MM.1S (cell line): ENCODE measurements around the gene FILIP1.

ENCODE experiments used
- DNase-seq: peaks from one replicate; pipeline ENCODE4 v3.0.0-alpha.2; 2015
- H2AFZ ChIP-seq: fragments of 300-600 bp; sonication (generic); 2 replicates; pipeline ENCODE4 v1.6.0; 2016; ENCODE audit warnings: antibody characterized with exemption, low read length
- H3F3A ChIP-seq: fragments of 300-600 bp; sonication (generic); 2 replicates; pipeline ENCODE4 v1.6.1; 2016; ENCODE audit warnings: mild to moderate bottlenecking, antibody characterized with exemption, low read length, moderate library complexity, mixed read lengths; ENCODE audit not compliant: insufficient read depth
- H3K27ac ChIP-seq: fragments of 300-600 bp; sonication (generic); 2 replicates; pipeline ENCODE4 v1.5.1; 2016; ENCODE audit warnings: mild to moderate bottlenecking, low read length
- H3K27me3 ChIP-seq: fragments of 300-600 bp; sonication (generic); replicated peaks from 2 replicates; pipeline ENCODE4 v1.6.0; 2016; ENCODE audit warnings: low read length; ENCODE audit not compliant: insufficient read depth
- H3K36me3 ChIP-seq: fragments of 300-600 bp; sonication (generic); replicated peaks from 2 replicates; pipeline ENCODE4 v1.6.1; 2016; ENCODE audit warnings: mild to moderate bottlenecking, low read length, mixed read lengths; ENCODE audit not compliant: insufficient read depth
- H3K4me1 ChIP-seq: fragments of 300-600 bp; sonication (generic); 2 replicates; pipeline ENCODE4 v1.6.1; 2016; ENCODE audit warnings: low read length, mixed read lengths
- H3K4me2 ChIP-seq: fragments of 300-600 bp; sonication (generic); 2 replicates; pipeline ENCODE4 v1.6.0; 2016; ENCODE audit warnings: low read depth, low read length
- H3K4me3 ChIP-seq: fragments of 300-600 bp; sonication (generic); 2 replicates; pipeline ENCODE4 v1.5.1; 2016; ENCODE audit warnings: low read length, mixed read lengths
- H3K79me2 ChIP-seq: fragments of 300-600 bp; sonication (generic); 2 replicates; pipeline ENCODE4 v1.6.1; 2016; ENCODE audit warnings: mixed run types, low read length, mixed read lengths
- H3K9ac ChIP-seq: fragments of 300-600 bp; sonication (generic); 2 replicates; pipeline ENCODE4 v1.6.1; 2016; ENCODE audit warnings: low read length, mixed read lengths
- H3K9me2 ChIP-seq: fragments of 300-600 bp; sonication (generic); replicated peaks from 2 replicates; pipeline ENCODE4 v1.6.1; 2016; ENCODE audit warnings: mild to moderate bottlenecking, low read length, mixed read lengths; ENCODE audit not compliant: insufficient read depth
- H3K9me3 ChIP-seq: fragments of 300-600 bp; sonication (generic); replicated peaks from 2 replicates; pipeline ENCODE4 v1.6.1; 2016; ENCODE audit warnings: mild to moderate bottlenecking, low read length, mixed read lengths; ENCODE audit not compliant: insufficient read depth
- H4K20me1 ChIP-seq: fragments of 300-600 bp; sonication (generic); 2 replicates; pipeline ENCODE4 v1.6.1; 2016; ENCODE audit warnings: mild to moderate bottlenecking, low read length, moderate library complexity, mixed read lengths; ENCODE audit not compliant: insufficient read depth
- EZH2 ChIP-seq: fragments of 300-600 bp; sonication (generic); optimal IDR thresholded peaks from 2 replicates; pipeline ENCODE3; 2017; ENCODE audit warnings: low read depth, mild to moderate bottlenecking, antibody characterized with exemption, low read length, mixed read lengths
- EZH2phosphoT487 ChIP-seq: fragments of 300-600 bp; sonication (generic); IDR thresholded peaks from 2 replicates; pipeline ENCODE4 v1.6.1; 2018; ENCODE audit warnings: antibody characterized with exemption, low read length
- TF ChIP-seq, protein P1 (sequence below): fragments of 300-600 bp; sonication (generic); IDR thresholded peaks from 2 replicates; pipeline ENCODE4 v1.5.1; 2016; ENCODE audit warnings: antibody characterized with exemption, low read length, mixed read lengths

Gene FILIP1

DNA sequence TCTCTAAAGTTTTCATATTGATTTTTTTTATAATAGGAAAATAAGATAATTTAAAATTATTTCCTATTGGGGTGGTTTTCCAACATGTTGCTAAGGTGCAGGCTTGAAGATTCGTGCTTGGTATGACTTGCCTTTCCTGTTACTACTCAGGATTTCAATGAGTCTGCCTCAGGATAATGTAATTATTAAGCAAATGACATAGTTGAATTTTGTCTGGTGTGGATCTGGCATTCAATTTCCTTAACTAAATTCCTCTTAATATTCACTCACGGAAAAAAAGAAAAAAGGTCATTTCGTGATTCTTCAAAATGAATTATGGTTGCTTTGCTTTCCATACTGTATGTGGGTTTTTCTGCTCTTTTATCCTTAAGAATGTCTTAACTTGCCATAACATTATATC is 9.3 kb upstream of the FILIP1 start:
- H3K36me3 ChIP-seq: no peaks in the 10 kb centered on the region
- no peaks in the 10 kb centered on the region for H4K20me1 ChIP-seq
- no peaks in the 10 kb centered on the region for H3K9me3 ChIP-seq
- no peak for DNase-seq
- H3K9ac ChIP-seq: no peak overlapping the region
- no peaks in the 10 kb centered on the region for H3F3A ChIP-seq
- H3K4me1 ChIP-seq: no peaks in the 10 kb centered on the region
- no peak overlapping the region for H3K4me3 ChIP-seq
- no peak for TF ChIP-seq EZH2phosphoT487
- TF ChIP-seq EZH2: no peak
- TF ChIP-seq, protein P1, sequence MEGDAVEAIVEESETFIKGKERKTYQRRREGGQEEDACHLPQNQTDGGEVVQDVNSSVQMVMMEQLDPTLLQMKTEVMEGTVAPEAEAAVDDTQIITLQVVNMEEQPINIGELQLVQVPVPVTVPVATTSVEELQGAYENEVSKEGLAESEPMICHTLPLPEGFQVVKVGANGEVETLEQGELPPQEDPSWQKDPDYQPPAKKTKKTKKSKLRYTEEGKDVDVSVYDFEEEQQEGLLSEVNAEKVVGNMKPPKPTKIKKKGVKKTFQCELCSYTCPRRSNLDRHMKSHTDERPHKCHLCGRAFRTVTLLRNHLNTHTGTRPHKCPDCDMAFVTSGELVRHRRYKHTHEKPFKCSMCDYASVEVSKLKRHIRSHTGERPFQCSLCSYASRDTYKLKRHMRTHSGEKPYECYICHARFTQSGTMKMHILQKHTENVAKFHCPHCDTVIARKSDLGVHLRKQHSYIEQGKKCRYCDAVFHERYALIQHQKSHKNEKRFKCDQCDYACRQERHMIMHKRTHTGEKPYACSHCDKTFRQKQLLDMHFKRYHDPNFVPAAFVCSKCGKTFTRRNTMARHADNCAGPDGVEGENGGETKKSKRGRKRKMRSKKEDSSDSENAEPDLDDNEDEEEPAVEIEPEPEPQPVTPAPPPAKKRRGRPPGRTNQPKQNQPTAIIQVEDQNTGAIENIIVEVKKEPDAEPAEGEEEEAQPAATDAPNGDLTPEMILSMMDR: no peak
- no peak overlapping the region for H3K27ac ChIP-seq
- H3K4me2 ChIP-seq: no peak overlapping the region
- no peak overlapping the region for H2AFZ ChIP-seq
- no peaks in the 10 kb centered on the region for H3K9me2 ChIP-seq
- no peaks in the 10 kb centered on the region for H3K79me2 ChIP-seq
- H3K27me3 ChIP-seq: no peaks in the 10 kb centered on the region

- H3K9me3 ChIP-seq: no peaks in the 10 kb centered on the region
- no peaks in the 10 kb centered on the region for H3F3A ChIP-seq
- H3K9ac ChIP-seq: no peak overlapping the region
- H3K36me3 ChIP-seq: no peaks in the 10 kb centered on the region
- H3K4me2 ChIP-seq: no peak overlapping the region
- TF ChIP-seq EZH2 (no peak), EZH2phosphoT487 (no peak)
- TF ChIP-seq, protein P1: no peak
- no peaks in the 10 kb centered on the region for H3K27me3 ChIP-seq
- H3K27ac ChIP-seq: no peak overlapping the region
- no peaks in the 10 kb centered on the region for H3K4me1 ChIP-seq
- H3K9me2 ChIP-seq: no peaks in the 10 kb centered on the region
- no peaks in the 10 kb centered on the region for H3K79me2 ChIP-seq
- no peaks in the 10 kb centered on the region for H4K20me1 ChIP-seq
- H3K4me3 ChIP-seq: no peak overlapping the region
- no peak overlapping the region for H2AFZ ChIP-seq
- DNase-seq: no peak
Observed at GRCh38 chr6:75501756-75502155, 8.2 kb upstream of the FILIP1 start.

GRCh38 chr6:75499640-75500039 is 6.0 kb upstream of the FILIP1 start:
- TF ChIP-seq EZH2 (no peak), EZH2phosphoT487 (no peak)
- TF ChIP-seq, protein P1: no peak

More at GRCh38 chr6:75499640-75500039, 6.0 kb upstream of the FILIP1 start:
- H3K4me2 ChIP-seq: no peak overlapping the region
- H3K9me3 ChIP-seq: no peaks in the 10 kb centered on the region
- H2AFZ ChIP-seq: no peak overlapping the region
- no peaks in the 10 kb centered on the region for H4K20me1 ChIP-seq
- no peaks in the 10 kb centered on the region for H3F3A ChIP-seq
- no peaks in the 10 kb centered on the region for H3K79me2 ChIP-seq
- DNase-seq: no peak
- H3K4me3 ChIP-seq: no peak overlapping the region
- H3K27ac ChIP-seq: no peak overlapping the region
- H3K27me3 ChIP-seq: no peaks in the 10 kb centered on the region
- H3K9ac ChIP-seq: no peak overlapping the region
- H3K4me1 ChIP-seq: 0 out of 2 replicates have a peak, but pooled peaks cover 4% of the 10 kb centered on the region
- H3K36me3 ChIP-seq: no peaks in the 10 kb centered on the region
- H3K9me2 ChIP-seq: no peaks in the 10 kb centered on the region
